GM18873 (cell line): ENCODE measurements around the gene CPTP.

Source experiments
- ATAC-seq: cut with Tn5 transposase; IDR thresholded peaks from one replicate; pipeline ENCODE4 v1.9.1; 2021; ENCODE audit warnings: mild to moderate bottlenecking, moderate library complexity, moderate number of reproducible peaks; ENCODE audit not compliant: unreplicated experiment, low FRiP score

CPTP gene

GRCh38 chr1:1376551-1377226, 52.1 kb downstream of the CPTP start:
- ATAC-seq: no peak

DNA sequence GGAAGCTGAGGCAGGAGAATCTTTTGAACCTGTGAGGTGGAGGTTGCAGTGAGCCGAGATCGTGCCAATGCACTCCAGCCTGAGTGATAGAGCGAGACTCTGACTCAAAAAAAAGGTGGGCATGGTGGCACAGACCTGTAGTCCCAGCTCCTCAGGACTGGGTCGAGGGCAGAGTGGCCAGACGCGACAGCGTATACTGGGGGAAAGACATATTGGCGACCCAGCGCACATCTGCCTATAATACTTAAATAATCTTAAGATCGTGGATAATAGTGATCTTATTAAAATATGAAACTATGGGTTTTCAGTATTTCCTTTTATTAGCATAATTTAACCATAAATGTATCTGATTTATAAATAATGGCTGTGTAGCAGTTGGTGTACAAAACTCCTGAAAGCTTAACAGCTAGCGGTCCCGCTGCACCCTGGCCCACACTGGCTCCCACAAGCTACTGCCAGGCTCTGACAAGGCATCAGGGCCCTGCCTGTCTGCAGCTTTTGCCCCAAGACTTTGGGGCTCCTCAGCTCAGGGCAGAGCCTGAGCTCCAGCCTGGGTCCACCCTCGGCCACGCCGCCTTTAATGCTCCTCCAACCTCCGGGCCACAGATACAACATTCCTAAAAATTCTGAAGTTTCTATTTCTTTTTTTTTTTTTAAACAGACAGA, 53.1 kb downstream of the CPTP start:
- no peak for ATAC-seq
